ENCODE data around the gene MDGA2.
"Not testable (repeated sequence)": the region's sequence is repeated elsewhere in the genome, so short reads cannot be mapped to it uniquely, and the experiment has no call there.

MDGA2 gene

DNA sequence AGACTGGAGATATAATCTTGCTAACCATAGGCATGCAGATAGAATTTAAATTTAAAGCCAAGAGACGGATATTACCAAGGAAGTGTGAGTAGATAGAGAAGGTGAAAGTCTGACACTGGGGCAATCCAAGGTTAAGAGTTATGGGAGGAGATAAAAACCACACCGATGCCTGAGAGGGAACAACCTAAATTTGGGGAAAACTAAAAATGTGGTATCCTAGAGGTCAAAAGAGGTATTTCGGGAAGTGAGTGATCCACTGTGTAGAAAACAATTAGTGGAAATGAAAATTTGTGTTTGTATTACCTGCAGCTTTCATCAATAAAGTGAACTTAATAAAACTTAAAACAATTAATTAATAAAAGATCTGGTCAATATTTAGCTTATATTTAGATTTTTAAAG lies 754.9 kb downstream of the MDGA2 start:
- TF ChIP-seq, protein P1, sequence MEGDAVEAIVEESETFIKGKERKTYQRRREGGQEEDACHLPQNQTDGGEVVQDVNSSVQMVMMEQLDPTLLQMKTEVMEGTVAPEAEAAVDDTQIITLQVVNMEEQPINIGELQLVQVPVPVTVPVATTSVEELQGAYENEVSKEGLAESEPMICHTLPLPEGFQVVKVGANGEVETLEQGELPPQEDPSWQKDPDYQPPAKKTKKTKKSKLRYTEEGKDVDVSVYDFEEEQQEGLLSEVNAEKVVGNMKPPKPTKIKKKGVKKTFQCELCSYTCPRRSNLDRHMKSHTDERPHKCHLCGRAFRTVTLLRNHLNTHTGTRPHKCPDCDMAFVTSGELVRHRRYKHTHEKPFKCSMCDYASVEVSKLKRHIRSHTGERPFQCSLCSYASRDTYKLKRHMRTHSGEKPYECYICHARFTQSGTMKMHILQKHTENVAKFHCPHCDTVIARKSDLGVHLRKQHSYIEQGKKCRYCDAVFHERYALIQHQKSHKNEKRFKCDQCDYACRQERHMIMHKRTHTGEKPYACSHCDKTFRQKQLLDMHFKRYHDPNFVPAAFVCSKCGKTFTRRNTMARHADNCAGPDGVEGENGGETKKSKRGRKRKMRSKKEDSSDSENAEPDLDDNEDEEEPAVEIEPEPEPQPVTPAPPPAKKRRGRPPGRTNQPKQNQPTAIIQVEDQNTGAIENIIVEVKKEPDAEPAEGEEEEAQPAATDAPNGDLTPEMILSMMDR (conservative IDR thresholded peaks at IDR 0.05; ENCODE audit: low read depth, low read length), result peak; percentile 16
- no peak overlapping the region for H3K4me3 ChIP-seq (ENCODE audit: low read length)
- no peak for DNase-seq (ENCODE audit: low read depth)

DNA sequence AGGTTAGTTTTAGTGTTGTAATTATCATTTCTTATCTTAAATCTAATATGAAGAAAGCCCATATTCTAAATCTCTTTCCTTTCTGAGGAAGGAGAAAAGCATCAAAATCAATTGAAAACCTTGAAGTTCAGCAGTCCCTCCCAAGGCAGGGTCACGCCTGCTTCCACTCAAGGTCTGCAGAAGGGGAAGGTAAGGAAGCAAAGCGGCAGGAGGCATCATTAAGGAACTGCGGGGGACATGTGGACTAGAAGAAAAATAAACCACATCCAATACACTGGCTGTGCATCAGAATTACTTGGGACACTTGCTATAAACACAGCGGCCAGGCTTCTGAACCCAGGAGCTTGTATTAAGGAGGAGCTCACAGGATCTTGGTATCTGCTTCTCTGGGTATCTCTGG lies 759.9 kb downstream of the MDGA2 start:
- DNase-seq (ENCODE audit: low read depth); H3K4me3 ChIP-seq (ENCODE audit: low read length): not testable (repeated sequence)

DNA sequence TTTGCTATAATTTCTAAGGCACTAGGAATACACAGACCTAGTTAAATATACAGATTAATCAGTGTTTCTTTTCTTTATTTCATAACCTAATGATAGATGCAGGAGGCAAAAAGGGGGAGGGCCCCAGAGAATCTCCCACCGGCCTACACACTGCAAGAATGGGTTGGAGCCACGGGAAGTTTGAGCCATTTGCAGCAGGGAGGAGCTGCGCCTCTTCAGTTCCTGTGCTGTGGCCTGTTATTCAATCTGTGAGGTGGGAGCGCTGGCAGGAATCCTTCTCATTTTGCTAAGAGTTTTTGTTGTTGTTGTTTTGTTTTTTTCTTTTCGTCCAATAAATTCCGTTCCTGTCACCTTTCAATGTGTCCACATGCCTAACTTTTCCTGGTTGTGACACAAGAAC lies 772.6 kb downstream of the MDGA2 start:
- H3K4me3 ChIP-seq (ENCODE audit: low read length), result no peak overlapping the region
- TF ChIP-seq, protein P1 (conservative IDR thresholded peaks at IDR 0.05; ENCODE audit: low read depth, low read length), result no peak
- no peak for DNase-seq (ENCODE audit: low read depth)

DNA sequence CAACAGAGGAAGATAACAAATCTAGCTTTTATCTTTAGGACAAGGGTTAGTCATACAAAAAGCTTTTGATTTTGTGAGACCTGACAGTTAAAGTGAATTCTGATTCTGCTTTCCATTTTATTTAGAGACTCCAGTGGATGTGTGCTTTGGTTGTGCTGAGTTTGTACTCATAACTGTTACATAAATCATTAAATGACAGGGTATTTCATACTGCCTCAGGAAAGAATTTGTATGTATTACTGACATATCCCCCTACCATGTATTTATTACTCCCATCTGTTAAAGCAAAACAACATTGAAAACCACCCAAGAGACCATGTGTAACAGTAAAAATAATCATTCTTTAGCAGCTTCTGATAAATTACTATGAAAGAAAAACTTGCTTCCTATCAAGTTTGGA lies 780.9 kb downstream of the MDGA2 start:
- no peak for DNase-seq (ENCODE audit: low read depth)
- H3K4me3 ChIP-seq (ENCODE audit: low read length), result no peak overlapping the region
- TF ChIP-seq, protein P1 (conservative IDR thresholded peaks at IDR 0.05; ENCODE audit: low read depth, low read length), result no peak

DNA sequence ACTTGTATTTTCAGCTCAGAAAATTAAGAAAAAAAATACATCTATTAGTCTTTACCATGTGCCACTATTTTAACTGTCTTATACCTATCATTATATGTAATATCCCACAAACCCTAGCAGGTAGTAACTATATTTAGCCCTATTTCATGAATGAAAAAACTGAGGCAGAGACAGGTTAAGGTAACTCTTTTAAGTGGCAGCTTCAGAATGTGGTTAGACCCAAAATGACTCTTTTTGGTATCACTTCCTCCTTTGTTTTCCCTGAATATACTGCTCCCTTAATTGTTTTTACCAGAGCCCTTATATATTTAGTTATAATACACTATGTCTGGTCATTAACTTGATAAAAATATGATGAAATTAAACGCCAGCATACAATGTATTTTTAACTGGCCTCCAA lies 788.3 kb downstream of the MDGA2 start:
- TF ChIP-seq, protein P1 (conservative IDR thresholded peaks at IDR 0.05; ENCODE audit: low read depth, low read length), result no peak
- H3K4me3 ChIP-seq (ENCODE audit: low read length), result no peak overlapping the region
- DNase-seq (ENCODE audit: low read depth), result no peak

DNA sequence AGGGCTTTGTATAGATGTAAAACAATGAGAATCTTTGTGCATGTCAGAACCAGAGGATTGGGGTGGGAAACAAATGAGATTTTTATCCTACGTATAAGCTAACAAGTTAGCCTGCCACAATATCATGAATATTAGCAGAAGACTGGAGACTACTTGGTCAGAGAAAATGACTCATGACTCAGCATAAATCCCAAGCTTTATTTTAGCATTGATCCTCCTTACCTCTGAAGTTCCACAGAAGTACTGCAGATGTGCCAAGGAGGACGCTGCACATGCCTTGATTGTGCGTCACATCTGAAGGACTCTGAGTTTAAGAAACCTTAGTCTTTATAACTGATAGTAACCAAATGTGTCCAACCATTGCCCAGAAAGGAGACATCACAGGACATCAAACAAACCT lies 789.8 kb downstream of the MDGA2 start:
- TF ChIP-seq, protein P1 (conservative IDR thresholded peaks at IDR 0.05; ENCODE audit: low read depth, low read length), result no peak
- no peak for DNase-seq (ENCODE audit: low read depth)
- H3K4me3 ChIP-seq (ENCODE audit: low read length), result no peak overlapping the region

DNA sequence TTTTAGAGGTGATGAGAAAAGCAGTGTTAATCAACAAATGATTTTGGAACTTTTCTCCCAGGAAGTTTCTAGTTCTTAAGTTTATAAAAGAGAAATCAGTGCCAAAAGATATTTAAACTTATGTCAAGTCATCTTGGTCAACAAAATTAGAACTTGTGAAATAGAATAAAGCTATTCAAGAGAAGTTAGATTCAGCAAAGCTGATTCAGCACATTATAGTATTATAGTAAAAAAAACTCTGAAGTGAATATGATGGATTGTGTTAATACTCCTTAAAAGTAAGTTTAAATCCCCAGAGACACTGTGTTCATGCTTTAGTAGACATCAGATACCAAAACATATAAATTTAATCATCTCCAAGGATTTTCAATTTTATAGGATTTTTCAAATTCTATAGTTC lies 813.7 kb downstream of the MDGA2 start:
- no peak overlapping the region for H3K4me3 ChIP-seq (ENCODE audit: low read length)
- no peak for DNase-seq (ENCODE audit: low read depth)
- TF ChIP-seq, protein P1 (conservative IDR thresholded peaks at IDR 0.05; ENCODE audit: low read depth, low read length), result no peak
